Liver (tissue), 9 donors: ENCODE results near the gene HVCN1. TPM values are rescaled to one million over a fixed set of nuclear protein-coding genes. Genes with fewer than 3 reads are reported as not detected.

Experiments used
- DNase-seq: peaks from one replicate; pipeline ENCODE4 v3.0.0-alpha.2; 2017; ENCODE audit warnings: low spot score
- H3K27ac ChIP-seq, 2 donors: one replicate each; pipeline ENCODE4 v1.7.0; 2013; ENCODE audit warnings: inconsistent platforms in 2 of 2, low read length in 2 of 2, control low read depth in 1 of 2, low read depth in 1 of 2, mild to moderate bottlenecking in 1 of 2
- H3K27me3 ChIP-seq, 4 donors: one replicate each; pipeline versions ENCODE4 v1.6.1 to v1.7.0; 2013; ENCODE audit warnings: low read length in 3 of 4, inconsistent platforms in 1 of 4, mild to moderate bottlenecking in 1 of 4, moderate library complexity in 1 of 4; ENCODE audit not compliant: control insufficient read depth in 4 of 4, insufficient read depth in 4 of 4
- H3K36me3 ChIP-seq, 4 donors: one replicate each; pipeline versions ENCODE4 v1.6.1 to v1.7.0; 2013; ENCODE audit warnings: low read length in 3 of 4, mild to moderate bottlenecking in 3 of 4, low read depth in 1 of 4, moderate library complexity in 1 of 4; ENCODE audit not compliant: control insufficient read depth in 4 of 4, insufficient read depth in 3 of 4
- H3K4me1 ChIP-seq, 4 donors: one replicate each; pipeline versions ENCODE4 v1.6.1 to v1.7.0; 2013; ENCODE audit warnings: low read length in 3 of 4, mild to moderate bottlenecking in 3 of 4, moderate library complexity in 1 of 4; ENCODE audit not compliant: control insufficient read depth in 4 of 4, insufficient read depth in 4 of 4
- H3K4me3 ChIP-seq, 3 donors: one replicate each; pipeline versions ENCODE4 v1.6.1 to v1.7.0; 2013; ENCODE audit warnings: low read length in 3 of 3, control low read depth in 1 of 3, low read depth in 1 of 3, mild to moderate bottlenecking in 1 of 3
- H3K9ac ChIP-seq, 2 donors: one replicate each; pipeline ENCODE4 v1.7.0; 2013; ENCODE audit warnings: low read length in 2 of 2, mild to moderate bottlenecking in 2 of 2, moderate library complexity in 2 of 2, control low read depth in 1 of 2, low read depth in 1 of 2
- H3K9me3 ChIP-seq, 4 donors: one replicate each; pipeline versions ENCODE4 v1.6.1 to v1.7.0; 2013; ENCODE audit warnings: low read length in 3 of 4; ENCODE audit not compliant: control insufficient read depth in 4 of 4
- ATF3 ChIP-seq: IDR thresholded peaks from 2 replicates; pipeline ENCODE4 v1.6.1; 2016; ENCODE audit warnings: antibody characterized with exemption
- CTCF ChIP-seq: fragments of 150-350 bp; IDR thresholded peaks from 2 replicates; pipeline ENCODE4 v1.5.1; 2017; ENCODE audit warnings: improper control_type of control experiment, low read depth, low read length; ENCODE audit not compliant: missing input control
- EGR1 ChIP-seq, 2 donors: IDR thresholded peaks; 2 replicates each; pipeline ENCODE4 v1.6.1; 2016 to 2018; ENCODE audit warnings: antibody characterized with exemption in 2 of 2, low read depth in 2 of 2
- FOXA1 ChIP-seq: IDR thresholded peaks from 2 replicates; pipeline ENCODE4 v1.6.1; 2016; ENCODE audit warnings: antibody characterized with exemption
- FOXA2 ChIP-seq: IDR thresholded peaks from 2 replicates; pipeline ENCODE4 v1.6.1; 2016; ENCODE audit warnings: antibody characterized with exemption
- GABPA ChIP-seq, 2 donors: IDR thresholded peaks in 1 of 2; conservative IDR thresholded peaks in 1 of 2; 2 replicates each; pipeline ENCODE4 v1.6.1; 2016; ENCODE audit warnings: antibody characterized with exemption in 2 of 2, mild to moderate bottlenecking in 1 of 2, moderate library complexity in 1 of 2
- HNF4A ChIP-seq, 2 donors: conservative IDR thresholded peaks; 2 replicates each; pipeline ENCODE4 v1.6.1; 2016; ENCODE audit warnings: antibody characterized with exemption in 2 of 2, mild to moderate bottlenecking in 2 of 2
- HNF4G ChIP-seq: IDR thresholded peaks from 2 replicates; pipeline ENCODE4 v1.6.1; 2016; ENCODE audit warnings: antibody characterized with exemption
- JUND ChIP-seq, 2 donors: IDR thresholded peaks; 2 replicates each; pipeline ENCODE4 v1.6.1; 2016; ENCODE audit warnings: antibody characterized with exemption in 2 of 2
- NR2F2 ChIP-seq: IDR thresholded peaks from 2 replicates; pipeline ENCODE4 v1.6.1; 2016; ENCODE audit warnings: antibody characterized with exemption
- RAD21 ChIP-seq, 2 donors: IDR thresholded peaks; 2 replicates each; pipeline ENCODE4 v1.6.1; 2016; ENCODE audit warnings: antibody characterized with exemption in 2 of 2, mild to moderate bottlenecking in 2 of 2
- REST ChIP-seq: IDR thresholded peaks from 2 replicates; pipeline ENCODE4 v1.6.1; 2016; ENCODE audit warnings: antibody characterized with exemption, mild to moderate bottlenecking
- RXRA ChIP-seq, 2 donors: IDR thresholded peaks; 2 replicates each; pipeline ENCODE4 v1.6.1; 2017 to 2018; ENCODE audit warnings: antibody characterized with exemption in 2 of 2, mild to moderate bottlenecking in 1 of 2
- SP1 ChIP-seq: IDR thresholded peaks from 2 replicates; pipeline ENCODE4 v1.6.1; 2018; ENCODE audit warnings: antibody characterized with exemption, mild to moderate bottlenecking
- TAF1 ChIP-seq: conservative IDR thresholded peaks from 2 replicates; pipeline ENCODE4 v1.6.1; 2016; ENCODE audit warnings: antibody characterized with exemption, mild to moderate bottlenecking
- YY1 ChIP-seq: IDR thresholded peaks from 2 replicates; pipeline ENCODE4 v1.6.1; 2016; ENCODE audit warnings: antibody characterized with exemption, mild to moderate bottlenecking
- WGBS: extraction: QIAGEN DNeasy Blood & Tissue Kit; methylation state at CpG from one replicate; pipeline ENCODE4 v1.1.7; 2013; 5-methylcytosine and 5-hydroxymethylcytosine counted together
- polyA plus RNA-seq, 2 donors: library from polyadenylated mRNA; stranded (reverse) in 1 of 2; unstranded in 1 of 2; fragments of 200-250 nt in 1 of 2; fragments of >200 nt in 1 of 2; fragmentation: Nextera tagmentation in 1 of 2; extraction: Ambion mirVana in 1 of 2; gene quantifications; one replicate each; pipeline versions ENCODE4 v1.2.1 to v1.2.3, GENCODE V29; 2013 to 2015
- total RNA-seq, 2 donors: library from RNA; depleted of rRNA; stranded (reverse); fragments of >200 nt; gene quantifications; one replicate each; pipeline ENCODE4 v1.2.3, GENCODE V29; 2014
- TF ChIP-seq, protein P1 (sequence below): IDR thresholded peaks from 2 replicates; pipeline ENCODE4 v1.6.1; 2016; ENCODE audit warnings: antibody characterized with exemption
- TF ChIP-seq, protein P2 (sequence below): IDR thresholded peaks from 2 replicates; pipeline ENCODE4 v1.6.1; 2016; ENCODE audit warnings: antibody characterized with exemption
- donor health status: healthy.
- donor health status: healthy.
- donor health status: healthy.
- donor health status: healthy.
- donor health status: healthy.

HVCN1 gene
- total and polyA plus RNA-seq, 4 donors, result 1.8 to 5.4 (median 2.5) TPM

GRCh38 chr12:110684312-110684836 lies 4.5 kb downstream of the HVCN1 start:
- WGBS, result 77% methylated on average over 7 of the region's 7 CpGs
- H3K27ac ChIP-seq, result no peak overlapping the region
- H3K4me1 ChIP-seq, result peaks cover 5 to 12% (median 7%) of the 10 kb centered on the region in 4 donors
- no peak for DNase-seq
- no peak overlapping the region for H3K4me3 ChIP-seq
- TF ChIP-seq TAF1 (no peak), SP1 (no peak), REST (no peak), FOXA1 (no peak), YY1 (no peak), RXRA (IDR thresholded peaks at IDR 0.05) (no peak), GABPA (IDR thresholded peaks at IDR 0.05 in 1 of 2, conservative IDR thresholded peaks at IDR 0.05 in 1 of 2) (no peak), FOXA2 (no peak), ATF3 (no peak), CTCF (no peak), EGR1 (IDR thresholded peaks at IDR 0.05; ENCODE audit: low read depth in 2 of 2) (no peak), NR2F2 (no peak), JUND (IDR thresholded peaks at IDR 0.05) (no peak), RAD21 (IDR thresholded peaks at IDR 0.05) (no peak)
- TF ChIP-seq, protein P1, sequence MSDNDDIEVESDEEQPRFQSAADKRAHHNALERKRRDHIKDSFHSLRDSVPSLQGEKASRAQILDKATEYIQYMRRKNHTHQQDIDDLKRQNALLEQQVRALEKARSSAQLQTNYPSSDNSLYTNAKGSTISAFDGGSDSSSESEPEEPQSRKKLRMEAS, result no peak
- TF ChIP-seq, protein P2, sequence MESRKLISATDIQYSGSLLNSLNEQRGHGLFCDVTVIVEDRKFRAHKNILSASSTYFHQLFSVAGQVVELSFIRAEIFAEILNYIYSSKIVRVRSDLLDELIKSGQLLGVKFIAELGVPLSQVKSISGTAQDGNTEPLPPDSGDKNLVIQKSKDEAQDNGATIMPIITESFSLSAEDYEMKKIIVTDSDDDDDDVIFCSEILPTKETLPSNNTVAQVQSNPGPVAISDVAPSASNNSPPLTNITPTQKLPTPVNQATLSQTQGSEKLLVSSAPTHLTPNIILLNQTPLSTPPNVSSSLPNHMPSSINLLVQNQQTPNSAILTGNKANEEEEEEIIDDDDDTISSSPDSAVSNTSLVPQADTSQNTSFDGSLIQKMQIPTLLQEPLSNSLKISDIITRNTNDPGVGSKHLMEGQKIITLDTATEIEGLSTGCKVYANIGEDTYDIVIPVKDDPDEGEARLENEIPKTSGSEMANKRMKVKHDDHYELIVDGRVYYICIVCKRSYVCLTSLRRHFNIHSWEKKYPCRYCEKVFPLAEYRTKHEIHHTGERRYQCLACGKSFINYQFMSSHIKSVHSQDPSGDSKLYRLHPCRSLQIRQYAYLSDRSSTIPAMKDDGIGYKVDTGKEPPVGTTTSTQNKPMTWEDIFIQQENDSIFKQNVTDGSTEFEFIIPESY, result no peak
- no peaks in the 10 kb centered on the region for H3K36me3 ChIP-seq
- peaks cover 0 to 3% (median 1%) of the 10 kb centered on the region in 4 donors for H3K27me3 ChIP-seq
- H3K9ac ChIP-seq, result no peak overlapping the region
- H3K9me3 ChIP-seq, result peaks cover 0 to 3% (median 0%) of the 10 kb centered on the region in 4 donors

- peaks cover 5 to 9% (median 7%) of the 10 kb centered on the region in 4 donors for H3K4me1 ChIP-seq
- no peak overlapping the region for H3K27ac ChIP-seq
- H3K4me3 ChIP-seq, result no peak overlapping the region
- no peak for DNase-seq
- H3K36me3 ChIP-seq, result no peaks in the 10 kb centered on the region
- no peak overlapping the region for H3K9ac ChIP-seq
- 92% methylated on average over 2 of the region's 2 CpGs for WGBS
- peaks cover 0 to 3% (median 0%) of the 10 kb centered on the region in 4 donors for H3K9me3 ChIP-seq
- H3K27me3 ChIP-seq, result peaks cover 0 to 3% (median 1%) of the 10 kb centered on the region in 4 donors
- TF ChIP-seq ATF3, result no peak
- no peak for TF ChIP-seq TAF1
- no peak for TF ChIP-seq RXRA (IDR thresholded peaks at IDR 0.05)
- TF ChIP-seq, protein P2, result no peak
- no peak for TF ChIP-seq CTCF
- TF ChIP-seq HNF4G, result no peak
- TF ChIP-seq YY1, result no peak
- TF ChIP-seq, protein P1, result no peak
- TF ChIP-seq GABPA (IDR thresholded peaks at IDR 0.05 in 1 of 2, conservative IDR thresholded peaks at IDR 0.05 in 1 of 2), result no peak
- TF ChIP-seq HNF4A (conservative IDR thresholded peaks at IDR 0.05), result no peak
- TF ChIP-seq NR2F2, result no peak
- TF ChIP-seq EGR1 (IDR thresholded peaks at IDR 0.05; ENCODE audit: low read depth in 2 of 2), result no peak
- TF ChIP-seq JUND (IDR thresholded peaks at IDR 0.05), result no peak
- no peak for TF ChIP-seq RAD21 (IDR thresholded peaks at IDR 0.05)
Observed at GRCh38 chr12:110683888-110684287, 5.0 kb downstream of the HVCN1 start.
